Activated naive CD4-positive, alpha-beta T cell treated with anti-CD3 and anti-CD28 coated beads, Interleukin-2, amount 50 U/mL, for 72 hours (primary cell): ENCODE results near the gene GCA. TPM values are rescaled to one million over a fixed set of nuclear protein-coding genes. Genes with fewer than 3 reads are reported as not detected.

ENCODE experiments used
- ATAC-seq, 2 donors: fragments of 150-1000 bp; cut with Tn5 transposase; 2 replicates each; pipeline ENCODE4 v1.10.0; 2021; ENCODE audit warnings: mild to moderate bottlenecking in 2 of 2, moderate library complexity in 2 of 2
- DNase-seq, 2 donors: peaks; one replicate each; pipeline ENCODE4 v3.0.0; 2021 to 2022; ENCODE audit warnings: low spot score in 2 of 2
- H3K27ac Mint-ChIP-seq, 2 donors: one replicate each; pipeline ENCODE4 v1.8.0; 2022; ENCODE audit warnings: mild to moderate bottlenecking in 2 of 2, mixed read lengths in 2 of 2
- H3K36me3 Mint-ChIP-seq, 2 donors: one replicate each; pipeline ENCODE4 v1.8.0; 2022; ENCODE audit warnings: mixed read lengths in 2 of 2
- H3K9me3 Mint-ChIP-seq, 2 donors: one replicate each; pipeline ENCODE4 v1.8.0; 2022; ENCODE audit warnings: mixed read lengths in 2 of 2
- total RNA-seq, 2 donors: library from RNA; stranded (reverse); gene quantifications; one replicate each; pipeline ENCODE4 v1.2.3, GENCODE V29; 2022

Gene GCA
- total RNA-seq, 2 donors from 2014 or later = 38.5 to 44.9 TPM

DNA sequence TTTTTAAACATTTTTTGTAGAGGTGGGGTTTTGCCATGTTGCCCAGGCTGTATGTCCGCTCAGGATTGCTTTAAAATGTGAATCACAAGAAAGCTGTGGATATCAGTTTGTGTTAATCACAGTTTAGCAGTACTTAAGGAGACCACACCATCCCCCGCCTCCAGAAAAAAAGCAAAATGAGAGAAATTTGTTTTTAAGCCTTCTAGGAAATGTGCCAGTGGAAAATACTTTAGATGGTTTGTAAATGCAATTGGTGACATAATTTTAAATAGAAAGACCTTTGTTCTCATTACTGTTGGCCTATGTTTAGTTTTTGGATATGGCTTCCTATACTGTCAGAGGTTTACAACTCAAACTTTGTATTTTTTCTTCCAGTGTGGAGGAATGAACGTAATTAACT is 27.0 kb downstream of the GCA start:
- Mint-ChIP-seq H3K36me3 (no peaks in the 10 kb centered on the region), H3K9me3 (no peaks in the 10 kb centered on the region), H3K27ac (no peak overlapping the region)
- DNase-seq (no peak), ATAC-seq (no peak)

- no peaks in the 10 kb centered on the region for H3K9me3 Mint-ChIP-seq
- no peak for ATAC-seq
- H3K27ac Mint-ChIP-seq = no peak overlapping the region
- no peak for DNase-seq
- no peaks in the 10 kb centered on the region for H3K36me3 Mint-ChIP-seq
These were observed 28.9 kb downstream of the GCA start for GRCh38 chr2:162372818-162373217.

DNA sequence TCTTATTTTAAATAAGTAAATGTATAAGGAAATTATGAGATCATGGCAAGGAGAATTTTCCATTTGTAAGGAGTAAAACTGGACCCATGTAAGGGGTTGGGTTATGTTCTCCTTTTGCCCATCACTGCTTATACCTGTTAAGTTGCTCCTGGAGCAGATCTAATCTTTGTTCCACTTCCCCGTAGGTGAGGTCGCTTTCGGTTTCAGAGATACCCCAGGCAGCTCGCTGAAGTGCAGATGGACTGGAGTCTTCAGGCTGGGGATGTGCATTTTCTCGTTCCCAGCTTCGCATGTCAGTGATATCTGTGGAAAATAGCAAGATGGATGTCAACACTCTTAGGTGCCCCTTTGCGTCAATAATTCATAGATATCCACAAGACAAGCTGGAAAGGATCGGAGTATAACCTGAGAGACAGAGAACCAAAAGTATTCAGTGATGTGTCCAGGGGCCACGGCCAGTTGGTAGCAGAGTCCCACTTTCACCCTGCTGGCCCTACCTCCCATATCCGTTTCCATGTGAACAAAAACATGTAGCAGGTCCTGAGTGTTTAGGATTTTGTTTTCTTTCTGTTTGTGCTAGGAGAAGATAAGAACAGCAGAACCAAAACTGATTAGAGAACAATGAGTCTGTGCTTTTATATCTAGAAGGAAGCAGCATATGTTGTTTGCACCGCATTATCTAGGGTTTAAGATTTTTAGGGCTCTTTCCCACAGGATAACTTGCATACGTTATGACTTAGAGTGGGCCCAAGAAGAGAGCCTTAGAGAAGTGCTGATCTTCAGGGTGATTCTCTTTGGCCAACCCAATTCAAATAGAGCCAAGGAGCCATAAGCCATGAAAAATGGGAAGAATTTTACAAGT is 36.0 kb downstream of the GCA start:
- no peak for DNase-seq
- Mint-ChIP-seq H3K36me3 (no peaks in the 10 kb centered on the region), H3K27ac (no peak overlapping the region), H3K9me3 (no peaks in the 10 kb centered on the region)
- ATAC-seq = no peak

- Mint-ChIP-seq H3K27ac (no peak overlapping the region), H3K36me3 (no peaks in the 10 kb centered on the region), H3K9me3 (no peaks in the 10 kb centered on the region)
- ATAC-seq (no peak), DNase-seq (no peak)
These were observed 37.9 kb downstream of the GCA start for GRCh38 chr2:162381851-162382250.

GRCh38 chr2:162382278-162382677 is 38.3 kb downstream of the GCA start:
- no peaks in the 10 kb centered on the region for H3K9me3 Mint-ChIP-seq
- no peak for DNase-seq
- no peak for ATAC-seq
- H3K27ac Mint-ChIP-seq = no peak overlapping the region
- no peaks in the 10 kb centered on the region for H3K36me3 Mint-ChIP-seq

DNA sequence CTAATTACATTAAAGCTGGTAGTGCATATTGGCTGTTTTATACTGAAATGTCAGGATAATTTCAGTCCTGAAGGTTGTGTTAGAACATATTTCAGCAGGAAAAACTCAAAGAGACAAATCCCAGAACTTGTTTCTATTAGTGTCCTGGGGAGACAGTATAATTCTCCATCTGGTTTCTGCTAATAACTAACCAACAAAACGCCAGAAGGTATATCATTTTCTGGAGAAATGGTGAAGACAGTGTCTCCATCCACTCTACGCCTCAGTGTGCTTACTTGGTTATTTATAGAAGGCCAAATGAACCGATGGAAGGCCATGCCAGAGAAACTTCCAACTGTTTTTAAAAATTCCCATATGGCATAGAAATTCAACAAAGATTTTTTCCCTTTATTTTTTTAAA is 41.6 kb downstream of the GCA start:
- DNase-seq (no peak), ATAC-seq (no peak)
- no peak overlapping the region for H3K27ac Mint-ChIP-seq
- no peaks in the 10 kb centered on the region for H3K36me3 Mint-ChIP-seq
- no peaks in the 10 kb centered on the region for H3K9me3 Mint-ChIP-seq

- H3K36me3 Mint-ChIP-seq = no peaks in the 10 kb centered on the region
- no peaks in the 10 kb centered on the region for H3K9me3 Mint-ChIP-seq
- no peak for DNase-seq
- no peak for ATAC-seq
- H3K27ac Mint-ChIP-seq = no peak overlapping the region
These were observed 46.9 kb downstream of the GCA start for GRCh38 chr2:162390801-162391200.

DNA sequence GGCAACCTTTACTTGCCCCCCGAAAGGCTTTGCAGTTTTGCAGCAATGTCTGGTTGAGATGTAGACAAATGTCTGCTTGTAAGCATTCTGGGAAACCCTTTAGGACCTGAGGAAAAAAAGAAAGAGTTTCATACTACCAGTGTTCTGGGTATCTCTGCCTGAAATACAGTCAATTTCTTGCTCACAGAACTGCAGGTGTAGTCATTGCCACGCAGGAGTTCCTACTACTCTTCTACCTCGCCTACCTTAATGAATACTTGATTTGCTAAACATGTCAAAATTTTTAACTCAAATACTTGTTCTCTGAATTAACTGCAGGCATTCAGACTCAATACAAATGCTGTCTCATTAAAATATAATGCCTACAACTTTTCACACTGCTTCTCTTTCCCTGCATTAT is 56.4 kb downstream of the GCA start:
- DNase-seq (no peak), ATAC-seq (no peak)
- Mint-ChIP-seq H3K36me3 (no peaks in the 10 kb centered on the region), H3K9me3 (no peaks in the 10 kb centered on the region), H3K27ac (no peak overlapping the region)

GRCh38 chr2:162401871-162402270 is 57.9 kb downstream of the GCA start:
- DNase-seq (no peak), ATAC-seq (no peak)
- no peaks in the 10 kb centered on the region for H3K9me3 Mint-ChIP-seq
- no peak overlapping the region for H3K27ac Mint-ChIP-seq
- H3K36me3 Mint-ChIP-seq = no peaks in the 10 kb centered on the region

- DNase-seq (no peak), ATAC-seq (no peak)
- H3K36me3 Mint-ChIP-seq = no peaks in the 10 kb centered on the region
- no peak overlapping the region for H3K27ac Mint-ChIP-seq
- no peaks in the 10 kb centered on the region for H3K9me3 Mint-ChIP-seq
These were observed 60.0 kb downstream of the GCA start for GRCh38 chr2:162403884-162404283.

Other genes with a start within 250 kb of the GCA start
- gene GCG, start 191.9 kb upstream of the GCA start, total RNA-seq = not detected
- under 1 TPM; 0.29 to 0.50 TPM for gene FAP, start 100.7 kb upstream of the GCA start, total RNA-seq
- gene IFIH1, start 25.4 kb upstream of the GCA start, total RNA-seq = 10 to 100 TPM; 29.2 to 39.1 TPM